Panc1 (cell line): ENCODE data around the gene DIP2C.

ENCODE experiments used
- POLR2AphosphoS5 ChIP-seq: IDR thresholded peaks from 2 replicates; pipeline ENCODE4 v1.6.1; 2012; ENCODE audit warnings: mild to moderate bottlenecking, low read depth, low read length, moderate library complexity
- SIN3A ChIP-seq: IDR thresholded peaks from 2 replicates; pipeline ENCODE4 v1.6.1; 2012; ENCODE audit warnings: low read depth, mild to moderate bottlenecking, low read length, moderate library complexity, borderline replicate concordance; ENCODE audit not compliant: insufficient read depth
- TCF7L2 ChIP-seq: IDR thresholded peaks from 2 replicates; pipeline ENCODE4 v1.6.1; 2011; ENCODE audit warnings: mild to moderate bottlenecking, low read depth, low read length, inconsistent platforms
- TF ChIP-seq, protein P1 (sequence below): fragments of 450-650 bp; IDR thresholded peaks from 2 replicates; pipeline ENCODE4 v1.5.1; 2017; ENCODE audit warnings: mild to moderate bottlenecking
- TF ChIP-seq, protein P2 (sequence below), 2 experiments: IDR thresholded peaks; 2 replicates each; pipeline ENCODE4 v1.6.1; 2011 to 2012; ENCODE audit warnings: low read depth in 2 of 2, control low read depth in 1 of 2, low read length in 1 of 2, mild to moderate bottlenecking in 1 of 2, moderate library complexity in 1 of 2; ENCODE audit not compliant: insufficient read depth in 1 of 2

DNA sequence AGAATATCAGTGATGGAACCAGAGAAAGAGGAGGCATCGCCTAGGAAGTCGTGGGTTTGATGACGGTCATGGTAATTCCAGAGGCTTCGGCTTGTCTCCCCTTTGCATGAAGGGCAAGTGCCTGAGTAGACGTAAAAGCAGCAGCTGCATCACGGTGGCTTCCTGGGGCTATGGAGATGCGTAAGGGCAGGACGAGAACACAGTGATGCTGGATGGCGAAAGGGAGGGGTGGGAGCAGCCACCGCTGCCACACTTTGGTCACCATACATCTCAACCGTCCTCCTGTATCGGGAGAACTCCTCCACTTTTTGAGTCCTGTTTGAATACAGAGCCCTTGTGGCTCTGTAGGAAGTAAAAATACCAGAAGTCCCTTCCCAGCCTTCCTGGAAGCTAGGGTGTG is 371.5 kb downstream of the DIP2C start:
- TF ChIP-seq, protein P1, sequence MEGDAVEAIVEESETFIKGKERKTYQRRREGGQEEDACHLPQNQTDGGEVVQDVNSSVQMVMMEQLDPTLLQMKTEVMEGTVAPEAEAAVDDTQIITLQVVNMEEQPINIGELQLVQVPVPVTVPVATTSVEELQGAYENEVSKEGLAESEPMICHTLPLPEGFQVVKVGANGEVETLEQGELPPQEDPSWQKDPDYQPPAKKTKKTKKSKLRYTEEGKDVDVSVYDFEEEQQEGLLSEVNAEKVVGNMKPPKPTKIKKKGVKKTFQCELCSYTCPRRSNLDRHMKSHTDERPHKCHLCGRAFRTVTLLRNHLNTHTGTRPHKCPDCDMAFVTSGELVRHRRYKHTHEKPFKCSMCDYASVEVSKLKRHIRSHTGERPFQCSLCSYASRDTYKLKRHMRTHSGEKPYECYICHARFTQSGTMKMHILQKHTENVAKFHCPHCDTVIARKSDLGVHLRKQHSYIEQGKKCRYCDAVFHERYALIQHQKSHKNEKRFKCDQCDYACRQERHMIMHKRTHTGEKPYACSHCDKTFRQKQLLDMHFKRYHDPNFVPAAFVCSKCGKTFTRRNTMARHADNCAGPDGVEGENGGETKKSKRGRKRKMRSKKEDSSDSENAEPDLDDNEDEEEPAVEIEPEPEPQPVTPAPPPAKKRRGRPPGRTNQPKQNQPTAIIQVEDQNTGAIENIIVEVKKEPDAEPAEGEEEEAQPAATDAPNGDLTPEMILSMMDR: no peak
- TF ChIP-seq POLR2AphosphoS5 (no peak), SIN3A (no peak), TCF7L2 (no peak)
- TF ChIP-seq, protein P2, sequence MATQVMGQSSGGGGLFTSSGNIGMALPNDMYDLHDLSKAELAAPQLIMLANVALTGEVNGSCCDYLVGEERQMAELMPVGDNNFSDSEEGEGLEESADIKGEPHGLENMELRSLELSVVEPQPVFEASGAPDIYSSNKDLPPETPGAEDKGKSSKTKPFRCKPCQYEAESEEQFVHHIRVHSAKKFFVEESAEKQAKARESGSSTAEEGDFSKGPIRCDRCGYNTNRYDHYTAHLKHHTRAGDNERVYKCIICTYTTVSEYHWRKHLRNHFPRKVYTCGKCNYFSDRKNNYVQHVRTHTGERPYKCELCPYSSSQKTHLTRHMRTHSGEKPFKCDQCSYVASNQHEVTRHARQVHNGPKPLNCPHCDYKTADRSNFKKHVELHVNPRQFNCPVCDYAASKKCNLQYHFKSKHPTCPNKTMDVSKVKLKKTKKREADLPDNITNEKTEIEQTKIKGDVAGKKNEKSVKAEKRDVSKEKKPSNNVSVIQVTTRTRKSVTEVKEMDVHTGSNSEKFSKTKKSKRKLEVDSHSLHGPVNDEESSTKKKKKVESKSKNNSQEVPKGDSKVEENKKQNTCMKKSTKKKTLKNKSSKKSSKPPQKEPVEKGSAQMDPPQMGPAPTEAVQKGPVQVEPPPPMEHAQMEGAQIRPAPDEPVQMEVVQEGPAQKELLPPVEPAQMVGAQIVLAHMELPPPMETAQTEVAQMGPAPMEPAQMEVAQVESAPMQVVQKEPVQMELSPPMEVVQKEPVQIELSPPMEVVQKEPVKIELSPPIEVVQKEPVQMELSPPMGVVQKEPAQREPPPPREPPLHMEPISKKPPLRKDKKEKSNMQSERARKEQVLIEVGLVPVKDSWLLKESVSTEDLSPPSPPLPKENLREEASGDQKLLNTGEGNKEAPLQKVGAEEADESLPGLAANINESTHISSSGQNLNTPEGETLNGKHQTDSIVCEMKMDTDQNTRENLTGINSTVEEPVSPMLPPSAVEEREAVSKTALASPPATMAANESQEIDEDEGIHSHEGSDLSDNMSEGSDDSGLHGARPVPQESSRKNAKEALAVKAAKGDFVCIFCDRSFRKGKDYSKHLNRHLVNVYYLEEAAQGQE (IDR thresholded peaks at IDR 0.05; ENCODE audit: insufficient read depth in 1 of 2, low read depth in 2 of 2, low read length in 1 of 2): no peak
